HepG2 (cell line): ENCODE measurements around the gene TRIM2. TPM values are rescaled to one million over a fixed set of nuclear protein-coding genes. Genes with fewer than 3 reads are reported as not detected.

Experiments
- ATAC-seq: fragments of 200-7000 bp; cut with Tn5 transposase; 3 replicates; pipeline ENCODE4 v1.9.1; 2020; ENCODE audit warnings: mild to moderate bottlenecking, moderate library complexity
- BruUV-seq: library from RNA; stranded (reverse); fragments of 400-500 nt; replicated peaks from 2 replicates; lab custom pipeline; 2021; lab: Mats Ljungman, UMichigan
- CTCF ChIA-PET: fragments of 300-600 bp; formaldehyde crosslinking; extraction: SDS; loops from one replicate; lab custom pipeline; 2021; ENCODE audit warnings: low total read pairs, inconsistent platforms, low intra/inter-chr PET ratio; lab: Yijun Ruan, JAX
- POLR2A ChIA-PET: fragments of 350-600 bp; sonication (Branson Sonifier 250); formaldehyde crosslinking; loops from one replicate; lab custom pipeline; 2020; ENCODE audit warnings: antibody characterized with exemption, inconsistent platforms; lab: Yijun Ruan, JAX
- DNase-seq: peaks from one replicate; pipeline ENCODE4 v3.0.0-alpha.2; 2015; ENCODE audit warnings: low spot score
- FAIRE-seq: peaks from 3 replicates; lab custom pipeline; 2011; peaks lifted over from hg19 to GRCh38; lab: Jason Lieb, UNC
- H2AFZ ChIP-seq: one replicate; pipeline ENCODE4 v1.6.1; 2011; ENCODE audit warnings: low read length, inconsistent platforms
- H3K27ac ChIP-seq: fragments of 300-600 bp; 3 replicates; pipeline ENCODE4 v1.8.0; 2011; ENCODE audit warnings: mixed run types, mild to moderate bottlenecking, mixed read lengths, low read length, inconsistent platforms; ENCODE audit not compliant: insufficient read depth; ENCODE audit errors: extremely low read length
- H3K27me3 ChIP-seq, 2 experiments: fragments of 200-600 bp in 1 of 2; 2 replicates in 1 of 2; 3 replicates in 1 of 2; pipeline versions ENCODE4 v1.6.0 to v1.8.0; 2011; ENCODE audit warnings: low read length in 2 of 2, mild to moderate bottlenecking in 2 of 2, moderate library complexity in 2 of 2, inconsistent platforms in 1 of 2; ENCODE audit not compliant: insufficient read depth in 2 of 2, control insufficient read depth in 1 of 2
- H3K36me3 ChIP-seq, 2 experiments: fragments of 200-600 bp in 1 of 2; replicated peaks in 1 of 2; 2 replicates in 1 of 2; 3 replicates in 1 of 2; pipeline versions ENCODE4 v1.5.1 to v1.8.0; 2011; ENCODE audit warnings: low read length in 2 of 2, inconsistent platforms in 1 of 2; ENCODE audit not compliant: insufficient read depth in 2 of 2, control insufficient read depth in 1 of 2
- H3K4me1 ChIP-seq: 2 replicates; pipeline ENCODE4 v1.5.1; 2012; ENCODE audit warnings: low read length, inconsistent platforms; ENCODE audit not compliant: insufficient read depth
- H3K4me2 ChIP-seq: 2 replicates; pipeline ENCODE4 v1.6.0; 2011; ENCODE audit warnings: low read depth, low read length, inconsistent platforms
- H3K4me3 ChIP-seq, 3 experiments: fragments of 200-600 bp in 1 of 3; sonication (generic), shearing (Covaris generic) in 1 of 3; replicated peaks in 1 of 3; 2 replicates each; pipeline ENCODE4 v1.5.1; 2011 to 2016; ENCODE audit warnings: low read length in 3 of 3, inconsistent platforms in 2 of 3, low read depth in 2 of 3, mild to moderate bottlenecking in 2 of 3, control low read depth in 1 of 3, mixed read lengths in 1 of 3; ENCODE audit not compliant: insufficient read depth in 1 of 3
- H3K79me2 ChIP-seq: one replicate; pipeline ENCODE4 v1.6.1; 2011; ENCODE audit warnings: low read length, inconsistent platforms; ENCODE audit not compliant: insufficient read depth
- H3K9ac ChIP-seq: 2 replicates; pipeline ENCODE4 v1.6.0; 2011; ENCODE audit warnings: mild to moderate bottlenecking, low read depth, low read length, inconsistent platforms; ENCODE audit not compliant: insufficient read depth
- H3K9me3 ChIP-seq: 2 replicates; pipeline ENCODE4 v1.5.1; 2012; ENCODE audit warnings: mild to moderate bottlenecking, low read length
- H4K20me1 ChIP-seq: 2 replicates; pipeline ENCODE4 v1.6.0; 2011; ENCODE audit warnings: inconsistent platforms, mild to moderate bottlenecking, low read length, moderate library complexity; ENCODE audit not compliant: insufficient read depth
- CEBPB ChIP-seq: IDR thresholded peaks from 2 replicates; pipeline ENCODE4 v1.6.1; 2011; ENCODE audit warnings: low read depth, low read length, improper control_type of control experiment, borderline replicate concordance
- KAT2B ChIP-seq: fragments of 150-350 bp; IDR thresholded peaks from 2 replicates; pipeline ENCODE4 v1.6.1; 2014; ENCODE audit warnings: low read depth, low read length, borderline replicate concordance
- KLF16 ChIP-seq, 2 experiments: sonication (generic) in 1 of 2; formaldehyde crosslinking in 1 of 2; IDR thresholded peaks; 2 replicates each; pipeline versions ENCODE4 v1.6.1 to v1.8.0; 2016 to 2023; ENCODE audit warnings: missing genetic modification reagents in 2 of 2, missing compliant biosample characterization in 1 of 2
- NCOR1 ChIP-seq: fragments of 200-600 bp; sonication (generic); IDR thresholded peaks from 2 replicates; pipeline ENCODE4 v1.7.0; 2017; ENCODE audit warnings: antibody characterized with exemption, low read length, borderline replicate concordance
- RAD21 ChIP-seq: fragments of 450-650 bp; formaldehyde crosslinking; IDR thresholded peaks from 2 replicates; pipeline ENCODE4 v1.5.0; 2020; ENCODE audit warnings: mild to moderate bottlenecking
- STAG1 ChIP-seq: sonication (generic); formaldehyde crosslinking; IDR thresholded peaks from 2 replicates; pipeline ENCODE4 v1.4.0; 2020; ENCODE audit warnings: missing genetic modification reagents
- ZNF703 ChIP-seq: sonication (generic); formaldehyde crosslinking; IDR thresholded peaks from 2 replicates; pipeline ENCODE4 v1.5.1; 2020; ENCODE audit warnings: missing genetic modification reagents, mild to moderate bottlenecking, moderate library complexity, borderline replicate concordance
- WGBS: methylation state at CpG from one replicate; pipeline ENCODE4 v1.1.6; 2017; ENCODE audit warnings: low lambda C conversion rate; 5-methylcytosine and 5-hydroxymethylcytosine counted together
- in situ Hi-C: cut with HindIII; loops from 2 replicates; pipeline ENCODE4 v1.10.0; 2017; ENCODE audit warnings: low pct_unique_long_range_greater_than_20kb; ENCODE audit not compliant: extremely low pct_ligation_motif_present
- intact Hi-C: fragments of 100-400 bp; cut with micrococcal nuclease; formaldehyde crosslinking; loops from one replicate; pipeline ENCODE4 v1.10.0; 2022; ENCODE audit not compliant: unreplicated experiment
- polyA plus RNA-seq, 8 experiments: library from polyadenylated mRNA; depleted of rRNA in 3 of 8; stranded (reverse) in 7 of 8; unstranded in 1 of 8; fragments of >200 nt; fragmentation: Illumina TruSeq in 4 of 8; extraction: Trizol in 4 of 8; gene quantifications; 2 replicates each; pipeline versions ENCODE4 v1.2.1 to v1.2.3, GENCODE V29; 2011 to 2016; ENCODE audit warnings: low read depth in 4 of 8, missing spikeins in 1 of 8, mixed read lengths in 1 of 8; ENCODE audit not compliant: insufficient read depth in 1 of 8
- total RNA-seq, 5 experiments: library from RNA; depleted of rRNA; stranded (reverse); fragments of >200 nt; fragmentation: Illumina TruSeq; extraction: Trizol; gene quantifications; 2 replicates each; pipeline ENCODE4 v1.2.3, GENCODE V29; 2016; ENCODE audit warnings: low read depth in 1 of 5
- TF ChIP-seq, protein P1 (sequence below): IDR thresholded peaks from 2 replicates; pipeline ENCODE4 v1.6.1; 2018; ENCODE audit warnings: missing genetic modification reagents
- TF ChIP-seq, protein P2 (sequence below): sonication (generic); formaldehyde crosslinking; IDR thresholded peaks from 2 replicates; pipeline ENCODE4 v1.4.0; 2020; ENCODE audit warnings: missing genetic modification reagents
- TF ChIP-seq, protein P3 (sequence below): sonication (generic); formaldehyde crosslinking; IDR thresholded peaks from 2 replicates; pipeline ENCODE4 v1.5.0; 2020; ENCODE audit warnings: mild to moderate bottlenecking, missing genetic modification reagents, moderate library complexity
- TF ChIP-seq, protein P4 (sequence below): sonication (generic); formaldehyde crosslinking; IDR thresholded peaks from 2 replicates; pipeline ENCODE4 v1.4.0; 2020; ENCODE audit warnings: missing genetic modification reagents

Gene TRIM2
- total and polyA plus RNA-seq, 2 of the 13 experiments (the other 11 are each of a cell fraction or from before 2014, with no cell fraction given): 2.1 to 4.2 TPM

DNA sequence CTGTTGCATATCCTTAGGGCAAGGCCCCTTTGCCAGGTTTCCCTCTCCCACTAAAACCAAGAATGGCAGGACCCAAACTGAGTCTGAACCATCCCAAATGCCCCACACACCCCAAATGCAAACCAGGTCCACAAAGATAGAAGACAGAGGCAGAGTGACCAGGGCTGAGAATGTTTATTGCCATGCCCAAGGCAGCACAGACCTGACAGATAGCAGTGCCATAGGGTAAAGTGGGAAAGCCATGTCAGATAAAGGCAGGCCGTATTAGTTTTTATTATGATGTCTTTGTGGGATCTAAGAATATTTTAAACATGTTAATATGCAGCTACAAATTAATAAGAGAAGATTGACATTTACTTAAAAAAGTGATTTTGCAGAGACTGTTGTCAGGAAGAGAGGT, 110.7 kb downstream of the TRIM2 start (continued):
- no peak for TF ChIP-seq KLF16 (CRISPR knock-in tag; IDR thresholded peaks at IDR 0.05)
- TF ChIP-seq, protein P1, sequence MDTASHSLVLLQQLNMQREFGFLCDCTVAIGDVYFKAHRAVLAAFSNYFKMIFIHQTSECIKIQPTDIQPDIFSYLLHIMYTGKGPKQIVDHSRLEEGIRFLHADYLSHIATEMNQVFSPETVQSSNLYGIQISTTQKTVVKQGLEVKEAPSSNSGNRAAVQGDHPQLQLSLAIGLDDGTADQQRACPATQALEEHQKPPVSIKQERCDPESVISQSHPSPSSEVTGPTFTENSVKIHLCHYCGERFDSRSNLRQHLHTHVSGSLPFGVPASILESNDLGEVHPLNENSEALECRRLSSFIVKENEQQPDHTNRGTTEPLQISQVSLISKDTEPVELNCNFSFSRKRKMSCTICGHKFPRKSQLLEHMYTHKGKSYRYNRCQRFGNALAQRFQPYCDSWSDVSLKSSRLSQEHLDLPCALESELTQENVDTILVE (CRISPR knock-in tag): no peak

DNA sequence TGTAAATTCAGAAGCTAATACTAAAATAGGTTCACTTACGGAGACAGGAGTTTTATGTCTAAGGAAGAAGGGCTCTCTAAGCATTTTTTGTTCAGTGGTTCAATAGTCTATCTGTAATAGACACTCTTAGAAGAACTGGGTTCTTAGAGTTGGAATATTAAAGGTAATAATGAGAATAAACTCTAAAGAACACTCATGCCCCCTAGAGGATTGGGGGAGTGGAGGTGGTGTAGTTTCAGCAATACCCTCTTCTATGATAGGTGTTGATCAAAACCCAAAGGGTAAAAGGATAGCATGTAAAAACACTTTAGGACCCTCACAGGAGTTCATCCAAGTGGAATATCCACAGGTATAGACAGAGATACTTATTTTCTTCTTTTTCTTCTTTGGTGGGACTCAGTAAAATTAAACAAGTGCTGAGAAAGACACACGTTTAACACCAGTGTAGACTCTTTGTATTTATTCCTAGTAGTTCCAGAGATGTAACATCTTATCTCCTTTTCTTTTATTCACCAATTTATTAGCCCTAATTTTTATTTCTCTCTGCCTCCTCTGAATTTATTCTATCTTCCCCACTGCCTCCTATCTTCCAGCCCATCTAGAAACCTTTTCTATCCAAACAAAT, 114.6 kb downstream of the TRIM2 start:
- peak; percentile 40 for DNase-seq
- whole genome bisulfite sequencing: 95% methylated on average over 2 of the region's 2 CpGs
- intact Hi-C loops: loop anchor here (1.0 kb wide), 3 partner anchors 87 to 176 kb away; no protein-coding TSS in a partner anchor
- peak; percentile 44 for FAIRE-seq
- in situ Hi-C loops: loop anchor here (5.0 kb wide), 2 partner anchors 87 to 177 kb away; no protein-coding TSS in a partner anchor
- no peaks in the 10 kb centered on the region for H3K27me3 ChIP-seq
- no peaks in the 10 kb centered on the region for H3K79me2 ChIP-seq
- H2AFZ ChIP-seq: no peak overlapping the region
- H4K20me1 ChIP-seq: no peaks in the 10 kb centered on the region
- no peak overlapping the region for H3K27ac ChIP-seq
- no peak overlapping the region for H3K4me2 ChIP-seq
- BruUV-seq: no TSS peak
- ChIA-PET POLR2A (no interaction called here), CTCF (interaction anchor here (0.7 to 4.6 kb wide), 4 partner anchors 86 to 257 kb away, joined by 3 to 44 read pairs (median 8); no protein-coding TSS in a partner anchor)
- H3K36me3 ChIP-seq: no peaks in the 10 kb centered on the region
- ATAC-seq: peak; percentile 78
- H3K9ac ChIP-seq: no peak overlapping the region
- peaks cover 13% of the 10 kb centered on the region for H3K4me1 ChIP-seq
- H3K9me3 ChIP-seq: no peaks in the 10 kb centered on the region
- H3K4me3 ChIP-seq: no peak overlapping the region
- TF ChIP-seq, protein P2, sequence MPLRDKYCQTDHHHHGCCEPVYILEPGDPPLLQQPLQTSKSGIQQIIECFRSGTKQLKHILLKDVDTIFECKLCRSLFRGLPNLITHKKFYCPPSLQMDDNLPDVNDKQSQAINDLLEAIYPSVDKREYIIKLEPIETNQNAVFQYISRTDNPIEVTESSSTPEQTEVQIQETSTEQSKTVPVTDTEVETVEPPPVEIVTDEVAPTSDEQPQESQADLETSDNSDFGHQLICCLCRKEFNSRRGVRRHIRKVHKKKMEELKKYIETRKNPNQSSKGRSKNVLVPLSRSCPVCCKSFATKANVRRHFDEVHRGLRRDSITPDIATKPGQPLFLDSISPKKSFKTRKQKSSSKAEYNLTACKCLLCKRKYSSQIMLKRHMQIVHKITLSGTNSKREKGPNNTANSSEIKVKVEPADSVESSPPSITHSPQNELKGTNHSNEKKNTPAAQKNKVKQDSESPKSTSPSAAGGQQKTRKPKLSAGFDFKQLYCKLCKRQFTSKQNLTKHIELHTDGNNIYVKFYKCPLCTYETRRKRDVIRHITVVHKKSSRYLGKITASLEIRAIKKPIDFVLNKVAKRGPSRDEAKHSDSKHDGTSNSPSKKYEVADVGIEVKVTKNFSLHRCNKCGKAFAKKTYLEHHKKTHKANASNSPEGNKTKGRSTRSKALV: no peak
- 0 out of 2 replicates have a peak, but pooled peaks have one; percentile 41 for TF ChIP-seq RAD21 (CRISPR knock-in tag)
- TF ChIP-seq KAT2B: no peak
- no peak for TF ChIP-seq CEBPB
- TF ChIP-seq NCOR1: no peak
- TF ChIP-seq, protein P3, sequence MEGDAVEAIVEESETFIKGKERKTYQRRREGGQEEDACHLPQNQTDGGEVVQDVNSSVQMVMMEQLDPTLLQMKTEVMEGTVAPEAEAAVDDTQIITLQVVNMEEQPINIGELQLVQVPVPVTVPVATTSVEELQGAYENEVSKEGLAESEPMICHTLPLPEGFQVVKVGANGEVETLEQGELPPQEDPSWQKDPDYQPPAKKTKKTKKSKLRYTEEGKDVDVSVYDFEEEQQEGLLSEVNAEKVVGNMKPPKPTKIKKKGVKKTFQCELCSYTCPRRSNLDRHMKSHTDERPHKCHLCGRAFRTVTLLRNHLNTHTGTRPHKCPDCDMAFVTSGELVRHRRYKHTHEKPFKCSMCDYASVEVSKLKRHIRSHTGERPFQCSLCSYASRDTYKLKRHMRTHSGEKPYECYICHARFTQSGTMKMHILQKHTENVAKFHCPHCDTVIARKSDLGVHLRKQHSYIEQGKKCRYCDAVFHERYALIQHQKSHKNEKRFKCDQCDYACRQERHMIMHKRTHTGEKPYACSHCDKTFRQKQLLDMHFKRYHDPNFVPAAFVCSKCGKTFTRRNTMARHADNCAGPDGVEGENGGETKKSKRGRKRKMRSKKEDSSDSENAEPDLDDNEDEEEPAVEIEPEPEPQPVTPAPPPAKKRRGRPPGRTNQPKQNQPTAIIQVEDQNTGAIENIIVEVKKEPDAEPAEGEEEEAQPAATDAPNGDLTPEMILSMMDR (CRISPR knock-in tag): peak; percentile 67
- TF ChIP-seq STAG1 (CRISPR knock-in tag): peak; percentile 78
- no peak for TF ChIP-seq ZNF703 (CRISPR knock-in tag)
- TF ChIP-seq, protein P4, sequence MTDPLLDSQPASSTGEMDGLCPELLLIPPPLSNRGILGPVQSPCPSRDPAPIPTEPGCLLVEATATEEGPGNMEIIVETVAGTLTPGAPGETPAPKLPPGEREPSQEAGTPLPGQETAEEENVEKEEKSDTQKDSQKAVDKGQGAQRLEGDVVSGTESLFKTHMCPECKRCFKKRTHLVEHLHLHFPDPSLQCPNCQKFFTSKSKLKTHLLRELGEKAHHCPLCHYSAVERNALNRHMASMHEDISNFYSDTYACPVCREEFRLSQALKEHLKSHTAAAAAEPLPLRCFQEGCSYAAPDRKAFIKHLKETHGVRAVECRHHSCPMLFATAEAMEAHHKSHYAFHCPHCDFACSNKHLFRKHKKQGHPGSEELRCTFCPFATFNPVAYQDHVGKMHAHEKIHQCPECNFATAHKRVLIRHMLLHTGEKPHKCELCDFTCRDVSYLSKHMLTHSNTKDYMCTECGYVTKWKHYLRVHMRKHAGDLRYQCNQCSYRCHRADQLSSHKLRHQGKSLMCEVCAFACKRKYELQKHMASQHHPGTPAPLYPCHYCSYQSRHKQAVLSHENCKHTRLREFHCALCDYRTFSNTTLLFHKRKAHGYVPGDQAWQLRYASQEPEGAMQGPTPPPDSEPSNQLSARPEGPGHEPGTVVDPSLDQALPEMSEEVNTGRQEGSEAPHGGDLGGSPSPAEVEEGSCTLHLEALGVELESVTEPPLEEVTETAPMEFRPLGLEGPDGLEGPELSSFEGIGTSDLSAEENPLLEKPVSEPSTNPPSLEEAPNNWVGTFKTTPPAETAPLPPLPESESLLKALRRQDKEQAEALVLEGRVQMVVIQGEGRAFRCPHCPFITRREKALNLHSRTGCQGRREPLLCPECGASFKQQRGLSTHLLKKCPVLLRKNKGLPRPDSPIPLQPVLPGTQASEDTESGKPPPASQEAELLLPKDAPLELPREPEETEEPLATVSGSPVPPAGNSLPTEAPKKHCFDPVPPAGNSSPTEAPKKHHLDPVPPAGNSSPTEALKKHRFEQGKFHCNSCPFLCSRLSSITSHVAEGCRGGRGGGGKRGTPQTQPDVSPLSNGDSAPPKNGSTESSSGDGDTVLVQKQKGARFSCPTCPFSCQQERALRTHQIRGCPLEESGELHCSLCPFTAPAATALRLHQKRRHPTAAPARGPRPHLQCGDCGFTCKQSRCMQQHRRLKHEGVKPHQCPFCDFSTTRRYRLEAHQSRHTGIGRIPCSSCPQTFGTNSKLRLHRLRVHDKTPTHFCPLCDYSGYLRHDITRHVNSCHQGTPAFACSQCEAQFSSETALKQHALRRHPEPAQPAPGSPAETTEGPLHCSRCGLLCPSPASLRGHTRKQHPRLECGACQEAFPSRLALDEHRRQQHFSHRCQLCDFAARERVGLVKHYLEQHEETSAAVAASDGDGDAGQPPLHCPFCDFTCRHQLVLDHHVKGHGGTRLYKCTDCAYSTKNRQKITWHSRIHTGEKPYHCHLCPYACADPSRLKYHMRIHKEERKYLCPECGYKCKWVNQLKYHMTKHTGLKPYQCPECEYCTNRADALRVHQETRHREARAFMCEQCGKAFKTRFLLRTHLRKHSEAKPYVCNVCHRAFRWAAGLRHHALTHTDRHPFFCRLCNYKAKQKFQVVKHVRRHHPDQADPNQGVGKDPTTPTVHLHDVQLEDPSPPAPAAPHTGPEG (CRISPR knock-in tag): no peak
